GM21528 (cell line): ENCODE results near the gene GCSAM.
A peak's percentile ranks its signal among the peaks of the same experiment; 100 is the strongest.

Source experiments
- ATAC-seq: cut with Tn5 transposase; IDR thresholded peaks from one replicate; pipeline ENCODE4 v1.9.1; 2021; ENCODE audit warnings: mild to moderate bottlenecking, moderate library complexity; ENCODE audit not compliant: unreplicated experiment, low FRiP score

GCSAM gene

DNA sequence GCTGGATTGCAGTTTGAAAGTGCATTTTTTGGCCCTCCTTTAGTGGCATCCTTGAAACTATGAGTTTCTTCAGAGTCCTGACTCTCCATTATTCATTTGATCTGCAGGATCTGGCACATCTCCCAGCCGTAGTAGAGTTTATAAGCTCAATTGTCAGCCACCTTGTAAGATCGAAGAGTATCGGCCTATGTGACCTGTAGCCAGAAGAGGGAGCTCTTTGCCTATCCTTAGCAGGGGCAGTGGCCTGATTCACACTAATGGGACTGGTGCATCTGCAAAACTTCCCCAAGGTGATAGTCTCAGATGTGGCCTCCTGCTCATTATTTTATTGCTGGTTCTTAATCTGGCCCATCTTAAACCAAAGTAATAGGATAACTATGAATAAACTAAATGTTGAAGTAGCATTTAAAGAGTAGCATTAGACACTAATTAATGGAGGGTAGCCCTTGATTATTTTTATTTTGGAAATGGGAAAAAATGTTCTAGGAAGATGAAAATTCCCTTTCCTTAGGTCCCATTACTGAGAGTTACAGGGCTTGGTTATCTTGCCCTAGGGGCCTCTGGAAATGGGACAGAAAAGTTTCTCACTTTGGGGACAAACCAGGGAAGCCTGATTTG is 21.2 kb downstream of the GCSAM start:
- peak; percentile 45 for ATAC-seq

DNA sequence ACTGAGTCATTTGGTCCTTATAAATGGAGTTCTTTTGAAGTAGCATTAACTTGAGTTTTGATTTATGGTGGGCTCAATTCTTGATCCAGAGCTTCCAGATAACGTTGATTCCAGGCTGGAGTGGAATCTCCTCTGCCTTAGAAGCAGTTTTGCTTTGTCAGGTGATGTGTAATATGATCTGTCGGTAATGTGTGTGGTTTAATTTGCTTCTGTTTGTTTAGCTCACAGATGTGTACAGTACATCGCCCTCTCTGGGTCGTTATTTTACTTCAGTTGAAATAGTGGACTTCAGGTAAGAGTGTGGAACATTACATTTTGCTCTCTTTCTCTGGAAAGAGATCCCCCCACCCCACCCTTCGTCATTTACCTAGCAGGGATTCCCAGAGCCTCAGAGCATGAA is 23.7 kb downstream of the GCSAM start:
- no peak for ATAC-seq

DNA sequence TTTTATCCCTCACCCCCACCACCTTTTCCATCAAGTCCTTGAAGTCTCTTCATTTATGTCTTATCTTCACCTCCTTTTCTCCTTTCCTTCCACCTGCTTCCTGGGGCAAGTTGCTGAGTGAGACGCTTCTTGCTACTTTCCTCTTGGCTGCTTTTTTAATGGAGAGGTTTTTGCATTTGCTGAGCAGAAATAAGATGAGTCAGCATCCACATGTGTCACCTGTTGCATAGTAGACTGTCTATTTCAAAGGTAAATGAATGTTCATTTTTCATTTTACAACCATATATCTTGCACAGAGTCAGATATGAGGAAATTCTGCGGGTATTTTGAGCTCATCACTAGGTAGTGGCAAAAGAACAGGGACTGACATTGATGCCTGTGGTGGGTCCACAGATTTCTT is 28.3 kb downstream of the GCSAM start:
- ATAC-seq: no peak

DNA sequence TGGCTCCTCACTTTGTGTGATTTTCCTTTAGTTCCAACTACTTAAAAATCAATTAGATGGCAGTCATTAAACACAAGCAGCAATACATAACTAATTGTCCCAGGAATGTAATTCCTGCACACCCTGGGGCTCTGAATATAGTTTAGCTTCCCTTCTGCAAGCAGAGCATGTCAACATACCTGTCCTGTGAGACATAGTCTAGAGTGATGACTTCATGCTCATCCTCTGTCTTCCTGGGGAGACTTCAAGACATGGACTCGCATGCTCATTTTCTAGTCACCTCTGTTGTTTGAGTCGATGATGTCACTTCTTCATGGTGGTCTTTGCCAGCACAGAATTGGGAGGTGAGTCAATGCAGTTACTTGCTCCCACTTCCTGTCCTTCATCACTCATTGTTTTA is 31.1 kb downstream of the GCSAM start:
- no peak for ATAC-seq

DNA sequence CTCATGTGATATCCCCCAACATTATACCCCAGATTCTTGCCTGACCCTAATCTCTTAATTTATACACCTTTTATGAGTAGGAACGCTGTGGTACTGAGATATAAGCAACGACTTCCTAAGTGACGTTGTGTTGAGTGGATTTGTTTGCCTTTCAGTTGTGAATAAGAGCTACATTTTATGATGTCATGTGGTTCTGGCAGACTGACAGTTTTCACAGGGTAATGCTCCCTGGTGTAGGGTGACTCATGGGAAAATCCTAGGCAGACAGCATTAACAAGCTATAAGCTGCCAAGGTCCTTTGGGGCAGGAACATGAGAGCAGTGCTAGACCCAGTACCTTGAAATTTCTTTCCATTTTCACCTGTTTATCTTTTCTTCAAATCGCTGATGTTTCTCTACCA is 35.7 kb downstream of the GCSAM start:
- ATAC-seq: no peak

DNA sequence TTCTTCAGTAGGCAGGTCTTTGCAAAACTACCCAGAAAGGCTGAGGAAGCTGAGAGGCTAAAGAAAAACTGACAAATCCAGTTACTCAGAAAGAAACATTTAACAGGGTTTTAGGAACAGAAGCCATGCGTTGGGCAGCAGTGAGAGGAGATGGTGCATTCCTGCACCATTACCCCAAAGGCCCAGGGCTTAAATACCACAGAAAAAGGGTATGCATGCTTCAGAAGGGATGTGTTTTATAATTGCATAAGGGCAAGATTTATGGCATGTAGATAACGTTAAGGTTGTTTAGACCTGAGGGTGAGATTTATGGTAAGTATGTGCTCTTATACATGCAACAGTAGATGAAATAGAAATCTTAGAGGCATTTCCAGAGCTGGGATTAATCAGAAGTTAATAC is 36.9 kb downstream of the GCSAM start:
- no peak for ATAC-seq

DNA sequence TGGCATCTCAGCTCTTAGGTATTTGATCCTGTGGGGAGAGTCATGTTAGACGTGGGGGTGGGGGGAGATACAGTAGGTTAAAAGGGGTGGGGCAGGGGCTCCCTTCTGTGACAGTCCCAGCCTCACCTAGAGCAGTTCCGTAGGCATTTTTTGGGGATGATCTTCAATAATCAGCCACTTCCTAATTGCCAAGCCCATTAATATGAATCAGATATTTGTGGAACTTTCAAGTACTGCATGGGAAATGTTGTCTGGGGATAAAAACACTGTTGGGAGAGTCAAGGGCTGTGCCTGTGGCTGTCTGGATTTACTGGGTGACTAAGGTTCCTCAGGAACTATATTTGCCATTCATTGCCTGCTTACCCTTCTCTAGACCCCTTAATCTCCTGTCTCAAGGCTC is 37.3 kb downstream of the GCSAM start:
- ATAC-seq: no peak

DNA sequence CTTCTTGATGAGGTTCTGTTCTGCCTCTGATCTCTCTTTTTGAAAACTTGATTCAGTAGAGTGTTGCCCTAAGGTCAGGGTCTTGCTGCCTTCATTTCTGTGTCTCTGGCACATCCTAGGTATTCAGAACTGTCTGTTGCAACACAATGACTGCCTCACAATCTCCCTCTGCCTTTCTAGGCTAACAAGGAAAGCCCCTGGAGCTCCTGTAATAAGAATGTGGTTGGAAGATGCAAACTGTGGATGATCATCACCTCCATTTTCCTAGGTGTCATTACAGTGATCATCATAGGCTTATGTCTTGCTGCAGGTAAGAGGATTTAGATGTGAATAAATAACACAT is 39.9 kb downstream of the GCSAM start:
- no peak for ATAC-seq

DNA sequence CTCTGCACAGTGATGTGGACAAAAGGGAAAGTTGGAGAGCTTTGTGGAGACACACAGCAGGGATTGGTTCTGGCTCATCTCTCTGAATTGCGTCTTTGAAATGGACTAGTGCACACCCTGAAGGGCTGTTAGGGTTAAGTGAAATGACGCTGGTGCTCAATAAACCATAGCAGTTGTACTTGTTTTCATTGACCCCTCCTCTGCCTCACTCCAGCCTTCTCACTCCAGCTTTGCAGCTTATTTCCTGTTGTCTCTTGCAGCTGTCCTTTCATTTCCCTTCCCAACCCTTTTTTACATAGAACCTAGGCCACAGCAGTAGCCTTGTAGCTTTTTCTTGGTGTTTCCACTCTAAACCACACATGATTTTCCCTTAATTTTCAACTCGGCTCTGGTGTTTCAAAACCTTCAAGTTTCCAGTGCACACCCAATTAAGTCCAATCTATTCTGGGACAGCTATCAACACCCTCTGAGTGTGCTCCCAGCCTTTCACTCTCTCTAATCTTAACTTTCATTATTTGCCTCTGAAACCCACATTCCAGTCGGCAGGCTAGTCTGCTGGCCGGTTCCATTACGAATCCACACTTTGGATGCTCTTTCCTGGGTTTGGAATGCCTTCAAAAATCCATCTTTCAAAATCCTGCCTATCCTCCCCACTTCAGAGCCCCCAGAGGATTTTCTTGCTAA is 40.4 kb downstream of the GCSAM start:
- ATAC-seq: no peak

DNA sequence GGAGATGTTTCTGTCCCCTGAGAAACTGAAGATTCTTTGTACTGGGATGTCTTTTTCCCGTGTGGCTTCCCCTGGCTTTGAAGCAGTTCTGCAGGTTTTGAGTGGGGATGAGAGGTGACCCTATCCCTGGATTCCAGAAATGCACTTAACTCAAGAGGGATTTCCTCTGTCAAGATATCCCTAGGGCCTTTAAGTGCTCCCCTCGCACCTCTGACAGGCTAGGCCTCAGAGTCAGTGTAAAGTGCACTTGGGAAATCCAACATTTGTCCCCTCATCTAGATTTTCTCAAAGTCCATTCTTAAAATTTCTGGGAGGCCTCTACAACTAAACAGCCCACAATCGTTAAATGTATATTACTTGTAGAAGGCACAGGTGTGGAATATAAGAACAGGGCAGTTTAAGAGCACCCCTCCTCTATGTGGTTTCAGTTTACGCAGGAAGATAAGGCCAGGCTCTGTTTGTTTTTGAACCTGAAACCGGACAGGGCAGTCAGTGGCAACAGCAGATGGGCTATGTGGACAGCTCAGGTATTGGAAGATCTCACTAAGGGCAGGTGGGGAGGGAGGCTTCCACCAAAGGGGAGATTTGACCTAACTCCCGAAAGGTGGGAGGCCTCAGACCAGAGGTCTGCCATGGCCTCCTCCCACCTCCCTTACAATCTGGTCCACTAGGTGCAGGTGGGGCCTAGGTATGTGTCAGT is 42.0 kb downstream of the GCSAM start:
- no peak for ATAC-seq

DNA sequence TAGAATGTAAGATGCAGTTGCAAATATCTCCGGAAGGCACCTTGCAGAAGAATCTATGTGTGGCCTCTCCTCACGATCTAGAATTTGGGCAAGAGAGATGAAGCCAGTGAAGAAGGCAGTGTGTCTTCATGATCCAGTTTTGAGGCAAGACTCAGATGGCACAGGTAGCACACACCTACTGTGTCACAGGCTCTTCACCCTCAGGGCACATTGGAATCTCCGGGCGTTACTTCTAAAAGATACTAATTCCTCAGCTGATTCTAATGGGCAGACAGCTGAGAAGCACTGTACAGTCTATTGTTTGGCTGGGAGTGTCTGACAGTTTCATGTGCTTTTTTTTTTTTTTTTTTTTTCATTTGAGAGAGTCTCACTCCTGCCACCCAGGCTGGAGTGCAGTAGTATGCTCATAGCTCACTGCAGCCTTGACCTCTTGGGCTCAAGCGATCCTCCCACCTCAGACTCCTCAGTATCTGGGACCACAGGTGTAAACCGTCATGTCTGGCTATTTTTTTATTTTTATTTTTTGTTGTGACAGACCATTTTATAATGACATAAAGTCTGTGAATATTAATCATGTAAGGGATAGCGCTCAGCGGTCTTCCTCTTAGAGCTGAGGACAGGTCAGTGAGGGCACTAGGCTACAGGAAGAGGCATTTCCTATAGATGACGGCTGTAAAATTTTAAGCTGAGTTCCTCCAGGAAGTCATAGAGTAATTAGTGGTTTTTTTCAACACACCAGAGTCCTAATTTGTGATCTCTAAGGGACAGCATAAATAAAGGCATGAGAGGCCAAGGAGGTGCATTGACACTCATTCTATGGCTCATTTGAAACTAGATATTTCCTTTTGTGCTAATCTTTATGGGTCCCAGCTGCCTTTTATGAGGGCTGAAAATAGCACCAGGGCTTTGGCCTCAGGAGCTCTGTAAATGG is 42.8 kb downstream of the GCSAM start:
- ATAC-seq: no peak

DNA sequence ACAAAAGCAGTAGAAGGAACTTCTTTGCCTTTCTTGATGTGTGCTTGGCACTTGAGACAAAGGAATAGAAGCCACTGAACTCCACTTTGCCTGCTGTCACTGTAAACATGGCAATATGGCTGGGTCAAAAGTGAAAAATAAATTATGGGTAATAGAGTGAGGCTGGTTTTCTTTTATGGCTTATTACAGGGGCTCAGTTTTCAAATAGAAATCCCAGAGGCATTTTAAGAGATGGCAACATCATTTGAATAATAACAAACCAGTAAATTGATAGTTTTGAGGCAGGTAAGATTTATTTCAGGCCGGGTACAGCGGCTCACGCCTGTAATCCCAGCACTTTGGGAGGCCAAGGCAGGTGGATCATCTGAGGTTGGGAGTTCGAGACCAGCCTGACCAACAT is 44.1 kb downstream of the GCSAM start:
- no peak for ATAC-seq

DNA sequence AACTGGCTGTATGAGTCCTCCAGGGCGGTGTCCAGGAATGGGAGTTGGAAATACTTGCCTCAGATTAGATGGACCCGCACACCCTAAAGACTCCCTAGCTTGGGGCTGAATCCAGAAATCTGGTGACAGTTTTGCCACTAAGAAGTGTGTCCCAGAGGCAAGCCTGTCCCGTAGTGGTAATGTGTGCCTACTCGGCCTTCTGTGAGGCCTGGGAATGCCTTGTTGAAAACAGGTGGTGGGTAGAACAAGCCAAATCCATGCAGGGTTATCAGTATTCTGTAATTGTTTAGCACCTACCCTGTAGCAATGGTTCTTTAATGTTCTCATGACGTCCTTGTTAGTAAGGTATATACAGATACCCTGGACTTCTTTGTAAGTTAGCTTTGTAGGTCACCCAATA is 45.3 kb downstream of the GCSAM start:
- no peak for ATAC-seq

DNA sequence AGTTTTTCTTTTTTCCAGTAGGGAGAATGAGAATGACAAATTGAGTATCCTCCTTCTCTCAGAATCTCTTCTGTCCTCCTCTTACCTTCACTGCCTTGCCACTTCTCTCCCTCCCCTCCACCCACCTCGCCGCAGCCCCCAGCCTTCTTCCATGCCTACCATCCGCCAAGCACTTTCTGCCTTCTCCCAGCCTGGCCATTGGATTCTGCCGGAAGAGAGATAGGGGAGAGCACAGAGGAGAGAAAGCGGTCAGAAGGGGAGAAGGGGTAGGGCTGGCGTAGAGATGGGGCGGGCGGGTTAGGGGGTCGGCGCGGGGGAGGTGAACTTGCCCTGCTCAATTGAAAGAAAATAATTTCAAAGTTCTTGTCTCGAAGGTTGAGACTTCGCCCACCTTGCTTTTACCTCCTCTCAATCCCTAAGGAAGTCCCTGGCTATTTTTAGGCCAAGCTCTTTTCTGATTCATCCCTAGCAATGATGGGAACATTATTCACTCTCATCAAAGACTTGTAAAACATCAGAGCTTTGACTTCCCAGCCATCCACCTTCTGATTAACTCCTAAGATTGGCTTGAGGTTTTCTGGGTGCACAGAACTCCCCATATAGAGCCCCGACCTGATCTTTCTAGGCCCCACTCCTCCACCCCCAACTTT is 46.0 kb downstream of the GCSAM start:
- no peak for ATAC-seq

DNA sequence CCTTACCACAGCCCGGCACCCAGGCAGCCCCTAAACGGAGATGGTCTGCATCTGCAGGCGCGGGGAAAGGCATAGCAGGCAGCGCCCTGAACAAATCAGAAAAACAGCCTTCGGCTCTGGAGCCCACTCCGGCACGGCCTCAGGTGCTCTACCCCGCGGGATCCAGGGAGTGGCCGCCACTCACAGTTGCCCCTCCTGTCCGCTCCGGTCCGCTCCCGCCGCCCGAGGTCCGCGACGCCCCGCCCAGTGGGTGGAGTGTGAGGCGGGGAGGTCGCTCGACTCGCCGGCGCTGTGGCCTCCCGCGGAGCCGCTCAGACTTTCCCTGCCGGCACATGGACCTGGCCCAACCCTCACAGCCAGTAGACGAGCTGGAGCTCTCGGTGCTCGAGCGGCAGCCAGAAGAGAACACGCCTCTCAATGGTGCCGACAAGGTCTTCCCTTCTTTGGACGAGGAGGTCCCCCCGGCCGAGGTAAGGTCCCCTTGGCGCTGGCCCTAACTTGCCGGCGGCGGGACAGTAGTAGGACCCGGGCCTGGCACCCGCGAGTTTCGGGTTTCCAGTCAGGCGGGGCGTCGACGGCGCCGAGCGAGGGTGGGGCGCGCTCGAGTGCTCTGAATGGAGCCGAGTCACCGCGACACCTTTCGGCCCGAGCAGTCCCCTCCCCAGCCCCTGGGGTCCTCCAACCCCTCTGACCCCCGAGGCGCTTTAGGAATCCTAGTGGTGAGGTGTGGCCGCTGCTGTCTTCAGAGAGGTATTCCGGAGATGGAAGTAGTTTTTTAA is 46.8 kb downstream of the GCSAM start, which contains the start of gene C3orf52:
TSS of gene C3orf52 (plus strand) at position 314 of the 779 bp plus-strand sequence. CDS start at position 333, 19 bp downstream.
- ATAC-seq: peak; percentile 86

DNA sequence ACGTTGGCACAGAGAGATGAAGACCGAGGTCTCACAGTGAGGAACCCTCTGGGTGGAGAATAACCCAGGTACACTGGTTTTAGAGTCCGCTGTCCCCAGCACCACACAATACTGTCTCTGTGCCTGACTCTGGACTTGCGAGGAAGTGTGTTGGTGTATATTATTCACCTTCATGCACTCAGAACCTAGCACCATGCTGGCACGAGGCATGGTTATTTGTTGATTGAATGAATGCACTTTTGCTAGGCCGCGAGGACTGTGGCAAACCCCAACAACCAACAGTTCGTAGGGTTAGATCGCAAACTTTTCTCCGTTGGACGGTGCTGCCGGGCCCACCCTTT is 47.3 kb downstream of the GCSAM start:
- ATAC-seq: no peak

DNA sequence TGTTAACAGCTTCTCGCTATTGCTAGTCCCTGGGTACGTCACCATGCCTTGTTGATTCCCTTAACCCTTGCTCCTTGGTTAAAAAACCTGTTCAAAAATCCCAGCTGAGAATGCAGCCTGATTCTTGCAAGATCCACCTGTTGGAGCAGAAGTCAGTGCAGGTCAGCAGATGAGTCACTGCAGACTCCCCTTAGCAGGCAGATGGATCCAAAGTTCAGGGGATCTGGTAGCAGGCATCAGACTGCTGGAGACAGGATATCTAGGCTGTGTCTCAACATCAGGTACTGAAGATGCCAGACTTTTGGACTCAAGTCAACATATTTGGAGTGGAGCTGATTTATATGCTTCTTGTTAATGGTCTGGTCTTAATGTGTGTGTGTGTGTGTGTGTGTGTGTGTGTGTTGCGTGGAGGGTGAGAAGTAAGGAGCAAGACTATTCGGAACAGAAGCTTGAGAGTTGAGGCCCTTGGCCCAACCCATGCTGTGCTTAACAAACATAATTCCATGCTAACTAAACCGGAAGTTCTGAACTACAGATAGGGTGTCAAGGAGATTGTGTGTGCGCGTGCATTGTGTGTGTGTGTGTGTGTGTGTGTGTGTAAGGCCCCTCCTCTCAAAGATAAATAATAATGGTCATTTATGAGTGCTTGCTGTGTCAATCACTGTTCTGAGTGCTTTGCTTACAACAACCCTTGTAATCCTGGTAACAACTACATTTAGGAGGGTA is 47.9 kb downstream of the GCSAM start:
- no peak for ATAC-seq

DNA sequence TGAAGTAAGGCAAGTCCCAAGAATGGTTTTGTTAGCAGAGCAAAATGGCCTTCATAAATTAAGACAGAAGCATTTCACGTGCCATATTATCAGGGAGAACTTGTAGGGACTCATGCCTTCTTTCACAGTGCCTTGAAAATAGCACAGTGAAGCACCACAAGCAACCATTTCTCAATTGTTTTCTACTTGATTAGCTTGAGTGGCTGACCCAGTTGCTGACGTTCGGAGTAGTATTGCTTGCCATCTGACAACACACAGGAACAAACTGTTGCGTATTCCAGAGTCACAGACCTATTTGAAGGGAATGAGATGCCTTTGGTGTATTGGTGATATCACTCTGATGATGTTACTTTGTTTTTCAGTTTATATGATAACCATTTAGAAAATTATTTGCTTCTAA is 49.8 kb downstream of the GCSAM start:
- ATAC-seq: no peak
